GM12875 (cell line): ENCODE results near the gene PPP1R9A.

Experiments used
- H3K4me3 ChIP-seq: one replicate; pipeline ENCODE4 v1.5.1; 2011; ENCODE audit warnings: low read depth, low read length, control low read depth
- TF ChIP-seq, protein P1 (sequence below): IDR thresholded peaks from 2 replicates; pipeline ENCODE4 v1.5.1; 2011; ENCODE audit warnings: low read depth, mild to moderate bottlenecking, control low read depth, inconsistent platforms, low read length, moderate library complexity, borderline replicate concordance; ENCODE audit not compliant: insufficient read depth

PPP1R9A gene

GRCh38 chr7:95105627-95106026 is 198.2 kb downstream of the PPP1R9A start:
- TF ChIP-seq, protein P1, sequence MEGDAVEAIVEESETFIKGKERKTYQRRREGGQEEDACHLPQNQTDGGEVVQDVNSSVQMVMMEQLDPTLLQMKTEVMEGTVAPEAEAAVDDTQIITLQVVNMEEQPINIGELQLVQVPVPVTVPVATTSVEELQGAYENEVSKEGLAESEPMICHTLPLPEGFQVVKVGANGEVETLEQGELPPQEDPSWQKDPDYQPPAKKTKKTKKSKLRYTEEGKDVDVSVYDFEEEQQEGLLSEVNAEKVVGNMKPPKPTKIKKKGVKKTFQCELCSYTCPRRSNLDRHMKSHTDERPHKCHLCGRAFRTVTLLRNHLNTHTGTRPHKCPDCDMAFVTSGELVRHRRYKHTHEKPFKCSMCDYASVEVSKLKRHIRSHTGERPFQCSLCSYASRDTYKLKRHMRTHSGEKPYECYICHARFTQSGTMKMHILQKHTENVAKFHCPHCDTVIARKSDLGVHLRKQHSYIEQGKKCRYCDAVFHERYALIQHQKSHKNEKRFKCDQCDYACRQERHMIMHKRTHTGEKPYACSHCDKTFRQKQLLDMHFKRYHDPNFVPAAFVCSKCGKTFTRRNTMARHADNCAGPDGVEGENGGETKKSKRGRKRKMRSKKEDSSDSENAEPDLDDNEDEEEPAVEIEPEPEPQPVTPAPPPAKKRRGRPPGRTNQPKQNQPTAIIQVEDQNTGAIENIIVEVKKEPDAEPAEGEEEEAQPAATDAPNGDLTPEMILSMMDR: no peak
- no peak overlapping the region for H3K4me3 ChIP-seq

DNA sequence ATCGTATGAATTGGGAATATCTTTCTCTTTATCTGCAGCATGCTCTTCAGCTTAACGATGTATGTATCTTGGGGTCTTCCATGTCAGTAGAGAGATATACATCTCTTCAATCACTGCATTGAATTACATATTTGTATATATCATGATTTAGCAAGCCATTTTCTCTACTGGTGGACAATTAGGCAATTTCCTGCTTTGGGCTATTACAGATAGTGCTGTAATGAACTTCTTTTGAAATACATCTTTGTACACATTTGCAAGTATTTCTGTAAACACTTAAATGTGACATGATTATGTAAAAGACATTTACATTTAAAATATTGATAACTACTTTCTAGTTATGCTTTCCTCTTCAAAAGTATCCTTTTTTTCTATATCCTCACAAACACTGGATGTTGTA is 199.0 kb downstream of the PPP1R9A start:
- H3K4me3 ChIP-seq: no peak overlapping the region
- TF ChIP-seq, protein P1: no peak

DNA sequence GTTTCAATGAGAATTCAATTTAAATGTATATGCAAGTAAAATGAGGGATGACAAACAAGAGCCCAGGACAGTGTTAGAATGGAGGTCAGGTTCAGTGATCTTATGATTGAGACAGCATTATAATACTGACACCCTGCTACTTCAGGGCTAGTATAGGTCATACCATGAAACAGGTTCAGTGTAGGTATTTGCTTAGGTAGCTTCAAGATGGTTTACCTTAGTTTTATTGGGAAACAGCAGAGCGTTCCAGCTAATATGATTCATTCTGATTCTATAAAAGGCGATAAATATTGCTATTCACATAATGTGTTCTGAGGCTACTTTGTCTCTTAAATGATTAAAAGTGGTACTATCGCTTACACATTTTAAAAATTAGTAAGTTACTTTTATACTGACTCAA is 203.3 kb downstream of the PPP1R9A start:
- TF ChIP-seq, protein P1: no peak
- H3K4me3 ChIP-seq: no peak overlapping the region

DNA sequence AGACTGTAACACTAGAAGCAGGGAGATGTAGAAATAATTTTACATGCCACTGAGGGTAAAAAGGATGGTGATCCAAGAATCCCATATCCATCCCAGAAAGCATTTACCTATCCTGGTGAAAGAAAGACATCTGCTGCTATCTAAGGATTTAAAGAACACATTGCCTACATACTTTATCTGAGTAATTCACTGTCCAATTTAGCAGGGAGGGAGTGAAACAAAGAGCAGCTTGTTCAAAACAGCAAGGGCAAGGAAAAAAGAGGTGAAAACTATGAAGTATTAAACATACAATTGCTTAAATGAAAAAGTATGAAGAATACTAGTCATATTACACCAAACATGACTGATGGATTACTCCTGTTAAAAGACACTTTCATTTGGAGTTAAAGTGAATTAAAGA is 206.2 kb downstream of the PPP1R9A start:
- H3K4me3 ChIP-seq: no peak overlapping the region
- TF ChIP-seq, protein P1: no peak

GRCh38 chr7:95126053-95126709 is 218.8 kb downstream of the PPP1R9A start:
- H3K4me3 ChIP-seq: no peak overlapping the region
- TF ChIP-seq, protein P1: no peak

DNA sequence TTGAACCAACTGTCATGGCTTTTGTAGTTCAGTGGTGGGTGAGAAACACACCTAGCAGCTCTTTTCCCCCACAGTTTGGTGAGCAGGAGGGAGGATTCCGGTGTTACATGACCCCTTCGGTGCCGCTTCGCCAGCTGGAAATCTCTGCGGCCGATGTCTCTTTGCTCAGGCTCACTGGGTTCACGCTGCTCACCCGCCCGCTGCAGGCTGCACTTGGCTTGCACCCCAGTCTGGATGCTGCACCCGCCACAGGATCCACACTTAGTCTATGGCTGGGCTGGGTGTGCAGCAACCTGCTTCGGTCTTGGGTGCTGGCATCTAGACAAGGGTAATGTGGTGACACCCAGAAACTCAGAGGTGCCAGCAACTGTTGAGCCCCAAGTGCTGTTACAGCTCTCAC is 225.1 kb downstream of the PPP1R9A start:
- TF ChIP-seq, protein P1: no peak
- no peak overlapping the region for H3K4me3 ChIP-seq

- no peak overlapping the region for H3K4me3 ChIP-seq
These were observed 232.5 kb downstream of the PPP1R9A start for GRCh38 chr7:95139922-95140321.

More at GRCh38 chr7:95139922-95140321, 232.5 kb downstream of the PPP1R9A start:
- TF ChIP-seq, protein P1: no peak
